Raji (cell line): Measurements from ENCODE around the gene FGFBP1.

Experiments used
- POLR2A ChIP-seq: IDR thresholded peaks from 2 replicates; pipeline ENCODE4 v1.6.1; 2011; ENCODE audit warnings: low read depth, low read length, control low read depth; ENCODE audit not compliant: insufficient read depth

The FGFBP1 gene

DNA sequence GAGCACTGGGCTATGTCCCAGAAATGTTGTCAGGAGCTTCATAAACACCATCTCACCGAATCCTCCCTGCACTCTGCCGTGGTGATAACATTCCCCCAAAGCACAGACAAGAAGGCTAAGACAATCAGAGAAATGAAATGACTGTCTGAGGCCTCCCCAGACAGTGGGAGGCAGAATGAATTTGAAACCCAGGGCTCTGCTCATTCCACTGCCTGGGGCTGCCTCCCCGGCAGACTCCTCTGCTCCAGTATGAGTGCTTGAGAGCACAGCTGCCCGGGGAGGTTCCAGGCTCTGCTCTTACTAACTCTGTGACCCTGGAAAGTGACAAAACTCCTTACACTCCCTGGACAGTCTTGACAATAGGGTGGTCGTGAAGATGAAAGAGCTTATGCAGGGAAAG lies 9.7 kb downstream of the FGFBP1 start:
- TF ChIP-seq POLR2A: no peak

DNA sequence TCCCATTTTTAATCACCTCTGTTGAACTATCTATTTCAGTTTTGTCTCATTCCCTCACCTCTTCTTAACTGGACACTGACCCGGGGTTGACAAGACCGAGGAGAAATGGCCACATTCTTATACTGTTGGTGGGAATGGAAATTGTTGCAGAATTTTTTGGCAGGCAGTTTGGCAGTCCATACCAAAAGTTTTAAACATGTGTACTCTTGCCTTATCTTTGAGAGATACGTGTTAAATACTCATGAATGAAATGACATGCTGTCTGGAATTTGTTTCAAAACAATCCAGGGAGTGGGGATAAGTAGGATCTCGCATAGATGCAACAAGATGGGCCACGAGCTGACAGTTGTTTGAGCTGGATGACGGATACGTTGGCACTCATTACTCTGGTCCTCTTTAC lies 12.1 kb downstream of the FGFBP1 start:
- TF ChIP-seq POLR2A: no peak

DNA sequence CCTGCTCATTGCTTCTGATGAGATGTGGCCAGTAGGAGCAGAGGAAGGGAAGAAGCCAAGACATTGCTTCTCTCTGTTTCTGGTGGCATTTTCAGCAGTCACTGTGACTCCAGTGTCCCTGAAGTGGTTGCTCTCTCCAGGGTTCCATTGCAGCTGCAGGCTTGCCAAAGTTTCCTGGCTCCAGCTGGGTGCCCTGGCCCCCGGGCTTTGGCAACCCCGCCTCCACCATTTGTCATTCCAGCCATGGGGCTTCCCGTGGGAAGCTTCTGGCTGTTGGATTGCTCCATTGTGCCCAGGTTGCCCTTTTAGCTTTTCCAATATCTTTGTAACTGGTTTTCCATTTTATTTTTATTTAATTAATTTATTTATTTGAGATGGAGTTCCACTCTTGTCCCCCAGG lies 12.7 kb downstream of the FGFBP1 start:
- TF ChIP-seq POLR2A: no peak

DNA sequence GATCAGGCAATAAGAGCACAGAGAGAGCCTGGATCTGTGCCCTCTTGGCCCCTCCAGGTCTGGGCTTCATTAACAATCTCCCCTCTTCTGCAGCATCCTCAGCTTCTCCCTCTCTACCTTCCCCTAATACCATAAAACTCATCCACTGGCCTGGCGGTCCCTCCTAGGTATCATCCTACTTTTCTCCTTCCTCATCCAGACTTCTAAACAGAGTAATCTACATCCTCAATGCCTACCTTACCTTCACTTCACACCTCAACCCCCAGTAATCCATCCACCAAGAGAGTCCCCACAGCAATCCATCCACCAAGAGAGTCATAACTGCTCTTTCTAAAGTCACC lies 17.0 kb downstream of the FGFBP1 start:
- no peak for TF ChIP-seq POLR2A

DNA sequence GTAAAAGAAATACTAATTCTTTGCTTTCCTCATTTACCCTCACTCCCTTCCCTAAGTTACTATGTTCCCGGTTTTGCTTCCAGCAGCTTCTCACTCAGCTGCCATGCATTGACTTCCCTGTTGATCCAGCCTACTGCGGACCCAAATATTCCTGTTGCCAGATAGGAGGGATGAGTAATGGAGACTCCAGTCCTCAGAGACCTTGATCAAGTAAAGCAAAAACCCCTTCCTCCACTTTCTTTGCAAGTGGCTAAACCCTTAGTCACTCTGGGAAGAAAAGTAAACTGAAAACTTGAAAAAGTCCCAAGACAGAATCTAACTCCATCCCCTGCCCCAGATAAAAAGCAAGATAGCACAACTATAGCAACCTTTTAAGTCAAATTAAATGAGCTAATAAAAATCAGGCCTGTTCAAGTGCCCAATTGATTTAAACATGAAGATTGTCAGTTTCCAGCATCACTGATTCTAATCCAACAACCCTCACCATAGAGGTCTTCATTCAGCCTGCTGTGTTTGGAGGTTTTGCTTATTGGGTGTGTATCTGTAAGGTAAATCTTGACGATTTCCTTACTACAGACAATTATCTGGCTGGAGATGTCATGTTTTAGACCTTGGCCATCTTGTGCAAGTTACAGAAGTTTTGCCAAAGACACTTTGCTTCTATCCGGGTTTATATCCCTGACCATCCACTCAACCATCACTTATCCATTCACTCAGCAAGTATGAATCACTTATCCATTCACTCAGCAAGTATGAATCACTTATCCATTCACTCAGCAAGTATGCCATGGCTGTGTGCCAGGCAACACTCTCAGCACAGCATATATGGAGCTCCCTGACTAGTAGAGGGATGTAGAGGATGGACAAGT lies 17.6 kb downstream of the FGFBP1 start:
- TF ChIP-seq POLR2A: no peak

DNA sequence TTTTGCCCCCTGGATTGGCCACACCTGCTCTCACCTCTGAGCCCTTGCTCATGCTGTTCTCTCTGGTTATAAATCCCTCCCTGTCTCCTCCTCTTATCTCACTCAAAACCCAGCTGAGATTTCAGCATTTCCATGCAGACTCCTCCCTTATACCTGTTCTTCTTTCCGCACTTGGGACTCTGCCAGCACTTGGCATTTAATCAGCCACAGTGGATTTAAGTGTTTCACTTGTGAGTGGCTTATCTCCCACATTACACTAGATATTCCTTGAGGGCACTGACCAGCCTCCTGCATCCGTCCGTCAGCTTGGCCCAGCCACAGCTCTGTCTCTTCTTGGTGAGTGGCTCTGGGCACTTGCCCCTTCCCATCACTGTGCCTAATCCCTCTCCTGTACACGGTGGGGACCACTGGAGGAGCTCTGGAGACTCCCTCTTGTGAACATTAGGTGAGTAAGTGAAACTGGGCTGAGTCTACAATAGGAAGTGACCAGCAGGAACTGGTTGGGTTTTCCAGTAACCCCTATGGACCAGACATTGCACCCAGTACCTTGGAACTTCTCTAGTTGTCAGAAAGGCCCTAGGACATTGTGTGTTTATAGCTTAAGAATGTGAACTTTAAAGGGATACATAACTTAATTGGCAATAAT lies 19.9 kb downstream of the FGFBP1 start:
- no peak for TF ChIP-seq POLR2A

DNA sequence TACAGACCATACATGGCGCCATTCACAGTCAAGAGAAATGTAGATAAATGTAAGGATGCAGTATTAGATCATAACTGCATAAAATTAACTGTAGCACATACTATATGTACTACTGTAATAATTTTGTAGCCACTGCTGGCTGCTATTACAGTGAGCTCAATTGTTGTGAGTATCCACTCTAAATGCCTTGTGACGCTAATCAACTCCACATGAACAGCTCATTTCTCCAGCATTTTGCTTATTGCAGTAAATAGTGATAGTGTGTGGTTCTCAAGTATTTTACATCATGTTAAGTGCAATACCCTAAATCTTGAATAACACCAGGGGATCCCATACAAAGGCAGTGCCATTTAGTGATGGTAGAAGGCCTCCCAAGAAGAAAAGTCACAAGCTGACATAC lies 21.2 kb downstream of the FGFBP1 start:
- no peak for TF ChIP-seq POLR2A

DNA sequence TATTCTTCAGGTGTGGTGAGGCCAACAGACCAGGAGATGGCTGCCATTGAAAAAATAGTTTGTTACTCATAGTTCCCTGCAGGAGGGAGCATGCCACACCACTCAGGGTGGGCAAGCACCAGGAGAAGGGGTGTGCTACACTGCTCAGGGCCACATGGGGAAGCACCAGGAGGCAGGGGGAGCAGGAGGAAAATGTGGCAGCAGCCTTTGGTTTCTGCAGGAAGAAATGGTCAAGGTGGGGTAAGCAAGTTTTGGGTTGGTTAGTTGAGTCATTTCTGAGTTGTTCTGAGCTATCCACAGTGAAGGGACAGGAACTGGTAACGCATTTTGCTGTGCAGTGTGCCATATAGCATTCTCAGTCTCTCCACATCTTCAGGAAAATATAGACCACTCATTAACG lies 23.8 kb downstream of the FGFBP1 start:
- TF ChIP-seq POLR2A: no peak

DNA sequence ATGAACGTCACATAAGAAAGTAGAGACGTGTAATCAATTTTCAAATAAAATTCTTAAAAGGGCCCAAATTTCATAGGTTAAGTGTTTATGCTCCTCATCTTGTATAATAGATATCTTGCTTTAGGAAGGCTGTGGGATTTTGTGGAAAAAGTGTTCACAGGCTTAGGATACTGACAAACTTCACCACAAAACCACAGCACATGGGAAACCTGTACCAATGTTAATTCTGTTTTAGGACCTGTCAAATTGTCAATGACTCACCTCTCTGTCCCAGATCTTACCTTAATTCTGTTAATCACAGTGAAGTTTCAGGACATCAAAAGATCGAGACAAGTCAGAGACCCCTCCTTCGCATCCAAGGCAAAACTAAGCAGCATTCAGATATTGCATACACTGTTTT lies 24.2 kb downstream of the FGFBP1 start:
- no peak for TF ChIP-seq POLR2A

DNA sequence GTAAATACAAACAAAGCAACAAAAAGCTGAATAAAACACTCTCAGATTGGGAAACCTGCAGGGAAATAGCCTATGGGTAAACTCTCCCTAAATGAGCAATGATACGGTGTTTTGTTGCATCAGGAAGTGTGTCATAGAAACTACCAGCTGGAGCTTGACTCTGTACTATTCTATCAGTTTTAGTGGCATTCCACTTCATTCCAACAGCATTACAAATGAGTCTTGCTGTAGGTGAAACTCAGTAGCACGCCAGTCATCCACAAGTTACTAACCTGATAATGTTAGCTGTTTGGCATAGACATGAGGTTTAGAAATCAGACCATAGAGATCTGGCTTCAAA lies 24.9 kb downstream of the FGFBP1 start:
- no peak for TF ChIP-seq POLR2A

DNA sequence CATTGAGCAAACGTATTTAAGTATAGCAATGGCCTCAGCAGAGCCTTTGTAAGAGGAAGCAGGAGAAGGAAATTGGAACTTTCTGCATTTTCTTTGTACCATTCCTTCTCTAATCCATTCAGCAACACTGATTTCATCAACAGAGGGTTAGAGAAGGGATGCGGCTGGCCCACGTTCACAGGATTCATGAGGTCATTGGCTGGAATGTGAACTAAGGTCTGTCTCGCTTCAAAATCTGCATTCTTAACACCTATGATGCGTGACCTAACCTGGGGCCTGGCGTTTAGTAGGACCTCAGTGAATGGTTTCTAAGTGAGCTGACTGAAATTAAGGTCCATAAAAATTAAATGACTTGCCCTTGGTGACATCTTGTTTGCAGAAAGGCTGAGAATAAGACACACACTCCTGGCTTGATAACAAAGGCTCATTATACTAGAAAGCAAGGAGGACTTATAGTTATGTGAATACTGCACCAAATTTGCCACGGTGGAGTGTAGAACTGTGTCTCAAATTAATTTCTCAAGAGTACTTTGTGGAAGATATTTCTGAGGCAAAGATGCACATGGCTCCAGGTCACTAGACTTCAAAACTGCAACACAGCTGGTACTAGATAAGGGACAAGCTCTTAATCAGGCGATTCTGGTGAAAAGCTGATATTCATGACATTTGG lies 25.4 kb downstream of the FGFBP1 start:
- TF ChIP-seq POLR2A: no peak

DNA sequence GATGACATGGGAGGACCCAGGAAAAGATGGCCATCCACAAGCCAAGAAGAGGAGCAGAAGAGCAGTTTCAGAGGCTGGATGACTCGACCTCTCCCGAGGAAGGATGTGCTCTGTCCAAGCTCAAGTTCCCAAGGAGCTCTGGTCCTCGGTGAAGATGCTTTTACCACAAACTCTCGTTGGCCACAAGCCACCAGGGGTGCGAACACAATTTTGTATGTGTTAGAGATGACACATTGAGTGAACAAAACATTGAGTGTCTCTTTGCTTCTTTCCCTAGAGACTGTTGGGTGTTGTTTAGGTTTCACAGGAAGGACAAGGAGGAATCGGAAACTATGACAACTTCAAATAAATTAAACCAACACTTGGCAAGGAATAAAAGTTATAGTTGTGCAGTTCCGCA lies 26.3 kb downstream of the FGFBP1 start:
- TF ChIP-seq POLR2A: no peak

DNA sequence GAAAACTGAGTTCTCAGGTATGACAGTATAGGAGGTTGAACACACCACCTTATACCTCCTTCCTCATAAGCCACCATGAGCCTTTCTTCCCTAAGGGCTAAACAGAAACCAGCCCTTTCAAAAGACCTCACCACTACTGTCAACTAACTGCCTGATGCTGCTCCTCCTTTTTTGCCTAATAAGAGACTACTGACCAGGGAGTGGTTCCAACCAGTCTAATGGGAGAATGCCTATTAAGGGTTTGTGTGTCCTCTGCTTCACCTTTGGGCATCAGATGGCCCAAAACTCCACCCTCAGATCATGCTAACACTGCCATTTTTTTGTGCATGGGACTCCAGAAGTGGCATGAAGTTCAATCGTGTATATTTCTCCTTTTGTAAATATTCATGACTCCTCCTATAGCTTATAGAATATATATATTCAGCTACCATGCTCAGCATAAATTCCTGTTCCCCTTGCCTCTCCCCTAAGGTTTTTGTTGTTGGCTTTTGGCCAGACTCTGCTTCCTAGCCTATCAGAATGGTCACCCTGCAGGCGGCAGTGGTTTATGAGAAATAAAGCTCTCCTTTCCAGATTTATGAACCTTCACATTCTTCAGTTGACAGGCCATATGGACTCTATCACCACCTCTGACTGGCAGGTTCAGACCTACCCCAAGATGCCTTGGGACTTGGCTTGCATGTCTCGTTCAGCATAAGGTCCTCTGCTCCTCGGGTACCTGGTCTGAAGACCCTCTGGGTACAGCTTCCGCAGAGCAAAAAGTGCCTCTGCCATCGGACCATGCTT lies 28.2 kb downstream of the FGFBP1 start:
- no peak for TF ChIP-seq POLR2A

DNA sequence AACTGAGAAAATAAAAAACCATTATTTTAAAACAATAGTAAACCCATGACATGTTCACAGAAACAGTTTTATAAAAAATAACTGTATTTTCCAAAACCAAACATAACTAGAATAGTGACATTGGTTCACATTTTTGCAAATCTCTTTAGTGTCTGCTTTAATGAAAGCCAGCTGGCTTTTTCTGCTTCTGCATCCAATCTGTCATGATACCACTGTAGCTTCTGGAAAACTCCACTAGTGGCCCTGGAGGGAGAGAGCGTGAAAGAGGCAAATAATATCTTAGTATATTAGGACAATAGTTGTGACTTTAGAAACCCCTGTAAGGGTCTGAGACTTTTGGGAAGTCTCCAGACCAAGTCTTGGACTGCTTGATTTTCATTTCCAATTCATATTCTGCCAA lies 31.1 kb downstream of the FGFBP1 start:
- no peak for TF ChIP-seq POLR2A

DNA sequence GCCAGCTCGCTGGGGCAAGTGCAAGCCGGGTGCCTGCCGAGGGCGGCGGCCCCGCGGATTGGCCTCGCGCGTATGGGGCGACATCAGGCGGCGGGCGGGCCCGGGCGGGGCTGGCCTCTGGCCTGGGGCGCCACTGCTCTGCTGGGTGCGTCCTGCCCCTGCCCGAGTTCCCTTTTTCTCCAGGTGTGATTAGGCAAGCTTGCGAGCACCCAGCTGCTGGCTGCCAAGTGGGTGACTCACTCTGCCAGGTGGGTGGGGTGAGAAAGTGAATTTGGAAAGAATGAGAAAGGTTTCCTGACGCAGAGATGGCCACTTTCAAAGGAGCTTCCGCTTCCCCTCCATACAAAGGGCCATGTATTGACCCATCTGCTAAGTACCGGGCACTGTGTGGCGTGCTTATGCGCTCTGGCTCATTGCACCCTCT lies 32.5 kb downstream of the FGFBP1 start:
- TF ChIP-seq POLR2A: no peak
